ENCODE measurements around the gene SLC25A11.
"Not testable (repeated sequence)": the region's sequence is repeated elsewhere in the genome, so short reads cannot be mapped to it uniquely, and the experiment has no call there.

Gene SLC25A11

DNA sequence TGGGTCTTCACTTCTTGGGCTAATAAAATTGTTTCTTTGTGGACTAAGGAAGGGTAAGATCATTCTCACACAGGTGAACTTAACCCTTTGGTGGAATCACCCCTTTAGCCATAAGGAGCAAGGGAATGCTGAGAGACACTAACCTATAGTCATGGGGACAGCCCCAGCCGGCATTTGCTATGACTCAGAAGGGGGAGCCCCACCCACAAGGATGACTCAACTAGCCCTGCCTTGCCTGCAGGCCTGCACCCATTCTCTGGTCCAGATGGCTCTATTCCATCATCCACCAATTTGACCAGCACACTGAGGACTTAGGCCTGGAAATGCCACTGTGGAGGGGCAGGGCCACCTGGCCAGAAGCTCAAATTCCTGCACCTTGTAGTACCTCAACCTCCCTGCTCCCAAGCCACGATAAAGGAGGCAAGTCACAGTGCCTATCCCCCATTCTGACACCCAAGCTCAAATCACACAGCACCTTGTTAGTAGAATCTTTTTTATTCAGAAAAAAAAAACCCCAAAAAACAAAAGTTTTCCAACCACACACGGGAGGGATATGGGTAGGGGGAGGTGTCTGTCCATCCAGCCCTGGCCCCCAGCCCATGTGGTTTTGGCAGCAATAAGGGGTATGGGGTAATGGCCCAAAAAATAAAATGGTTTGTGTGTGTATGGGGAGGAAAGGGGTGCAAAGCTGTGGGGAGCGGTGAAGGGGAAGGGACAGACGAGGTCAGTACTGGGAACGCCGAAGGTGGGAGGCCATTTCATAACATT is 5.5 kb upstream of the SLC25A11 start:
- DNase-seq: peak; percentile 80

DNA sequence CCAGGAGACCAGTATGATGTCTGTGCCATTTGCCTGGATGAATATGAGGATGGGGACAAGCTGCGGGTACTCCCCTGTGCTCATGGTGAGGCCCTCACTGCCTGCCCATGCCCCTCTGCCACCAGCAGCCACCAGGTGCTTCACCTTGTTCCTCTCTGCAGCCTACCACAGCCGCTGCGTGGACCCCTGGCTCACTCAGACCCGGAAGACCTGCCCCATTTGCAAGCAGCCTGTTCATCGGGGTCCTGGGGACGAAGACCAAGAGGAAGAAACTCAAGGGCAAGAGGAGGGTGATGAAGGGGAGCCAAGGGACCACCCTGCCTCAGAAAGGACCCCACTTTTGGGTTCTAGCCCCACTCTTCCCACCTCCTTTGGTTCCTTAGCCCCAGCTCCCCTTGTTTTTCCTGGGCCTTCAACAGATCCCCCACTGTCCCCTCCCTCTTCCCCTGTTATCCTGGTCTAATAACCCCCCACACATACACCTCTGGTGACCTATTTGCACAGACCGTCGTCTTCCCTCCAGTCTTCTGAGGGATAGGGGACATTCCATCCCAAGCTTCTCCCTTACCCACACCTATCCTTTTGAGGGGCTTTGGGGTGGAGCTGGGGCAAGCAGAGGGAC is 4.8 kb upstream of the SLC25A11 start:
- no peak for DNase-seq

- DNase-seq: peak; percentile 72
Observed at GRCh38 chr17:4944163-4944553, 4.3 kb upstream of the SLC25A11 start.

DNA sequence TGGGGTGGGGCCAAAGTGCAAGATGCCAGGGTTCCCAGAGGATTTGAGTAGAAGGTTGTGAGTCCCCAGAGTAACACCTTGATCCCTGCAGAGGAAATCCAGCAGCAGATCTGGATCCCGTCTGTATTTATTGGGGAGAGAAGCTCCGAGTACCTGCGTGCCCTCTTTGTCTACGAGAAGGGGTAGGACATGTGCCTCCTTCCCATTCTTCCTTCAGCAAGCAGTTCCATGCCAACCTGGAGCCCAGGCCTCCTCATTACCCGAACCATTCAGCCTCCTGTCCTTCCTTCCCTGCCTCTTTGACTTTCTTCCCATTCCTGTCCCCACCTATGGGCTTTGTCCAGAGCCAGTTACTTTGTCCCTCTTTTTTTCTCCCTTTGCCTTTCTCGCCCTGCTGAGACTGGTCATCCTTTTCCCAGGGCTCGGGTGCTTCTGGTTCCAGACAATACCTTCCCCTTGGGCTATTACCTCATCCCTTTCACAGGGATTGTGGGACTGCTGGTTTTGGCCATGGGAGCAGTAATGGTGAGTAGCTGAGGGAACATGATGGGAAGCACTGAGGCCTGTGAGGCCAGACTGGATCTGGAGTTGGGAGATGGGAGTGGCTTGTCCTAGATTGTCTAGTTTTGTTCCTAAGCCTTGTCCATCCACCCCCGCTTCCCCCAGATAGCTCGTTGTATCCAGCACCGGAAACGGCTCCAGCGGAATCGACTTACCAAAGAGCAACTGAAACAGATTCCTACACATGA is 3.1 kb upstream of the SLC25A11 start:
- DNase-seq: no peak

DNA sequence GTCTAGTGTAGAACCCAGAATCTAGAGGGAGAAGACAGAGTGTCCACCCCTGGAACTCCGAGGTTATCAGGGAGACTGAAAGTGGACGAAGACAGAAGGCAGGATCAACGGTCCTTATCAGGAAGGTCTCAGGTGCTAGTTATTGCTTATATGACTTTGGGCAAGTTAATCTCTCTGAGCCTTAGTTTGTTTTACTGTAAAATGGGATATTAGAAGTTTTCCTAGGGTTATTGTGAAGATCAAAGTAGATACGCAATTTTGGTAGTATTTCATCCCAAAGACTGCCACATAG is 1.4 kb upstream of the SLC25A11 start:
- no peak for DNase-seq

DNA sequence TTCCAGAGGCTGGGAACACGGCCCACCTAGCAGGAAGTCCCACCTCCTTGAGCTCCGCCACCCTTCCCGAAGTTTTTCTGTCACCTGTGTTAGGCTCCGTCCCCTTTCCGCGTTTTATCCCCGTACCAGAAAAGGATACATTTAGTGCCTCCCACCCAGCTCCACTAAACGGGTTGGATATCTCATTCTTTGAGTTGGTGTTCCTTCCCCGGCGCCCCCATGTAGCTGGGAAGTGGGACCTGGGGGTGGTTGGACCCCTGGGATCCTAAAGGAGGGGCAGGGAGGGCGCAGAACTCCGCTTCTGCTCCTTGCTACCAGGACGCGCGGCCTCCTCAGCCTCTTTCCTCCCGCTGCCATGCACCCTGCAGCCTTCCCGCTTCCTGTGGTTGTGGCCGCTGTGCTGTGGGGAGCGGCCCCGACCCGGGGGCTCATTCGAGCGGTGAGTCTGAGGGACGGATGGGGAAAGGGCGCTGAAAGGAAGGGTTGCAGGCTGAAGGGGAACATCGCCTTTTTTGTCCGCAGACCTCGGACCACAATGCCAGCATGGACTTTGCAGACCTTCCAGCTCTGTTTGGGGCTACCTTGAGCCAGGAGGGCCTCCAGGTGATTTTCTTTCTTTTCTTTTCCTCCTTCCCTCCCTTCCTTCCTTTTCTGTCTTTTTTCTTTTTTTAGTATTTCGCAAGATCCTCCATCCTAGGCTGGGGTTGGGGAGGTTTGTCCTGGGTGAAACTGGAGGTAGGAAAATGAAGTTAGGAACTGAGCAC is 891 bp upstream of the SLC25A11 start:
- peak; percentile 12 for DNase-seq

- DNase-seq: no peak
Observed at GRCh38 chr17:4939546-4939795, 375 bp downstream of the SLC25A11 start.

DNA sequence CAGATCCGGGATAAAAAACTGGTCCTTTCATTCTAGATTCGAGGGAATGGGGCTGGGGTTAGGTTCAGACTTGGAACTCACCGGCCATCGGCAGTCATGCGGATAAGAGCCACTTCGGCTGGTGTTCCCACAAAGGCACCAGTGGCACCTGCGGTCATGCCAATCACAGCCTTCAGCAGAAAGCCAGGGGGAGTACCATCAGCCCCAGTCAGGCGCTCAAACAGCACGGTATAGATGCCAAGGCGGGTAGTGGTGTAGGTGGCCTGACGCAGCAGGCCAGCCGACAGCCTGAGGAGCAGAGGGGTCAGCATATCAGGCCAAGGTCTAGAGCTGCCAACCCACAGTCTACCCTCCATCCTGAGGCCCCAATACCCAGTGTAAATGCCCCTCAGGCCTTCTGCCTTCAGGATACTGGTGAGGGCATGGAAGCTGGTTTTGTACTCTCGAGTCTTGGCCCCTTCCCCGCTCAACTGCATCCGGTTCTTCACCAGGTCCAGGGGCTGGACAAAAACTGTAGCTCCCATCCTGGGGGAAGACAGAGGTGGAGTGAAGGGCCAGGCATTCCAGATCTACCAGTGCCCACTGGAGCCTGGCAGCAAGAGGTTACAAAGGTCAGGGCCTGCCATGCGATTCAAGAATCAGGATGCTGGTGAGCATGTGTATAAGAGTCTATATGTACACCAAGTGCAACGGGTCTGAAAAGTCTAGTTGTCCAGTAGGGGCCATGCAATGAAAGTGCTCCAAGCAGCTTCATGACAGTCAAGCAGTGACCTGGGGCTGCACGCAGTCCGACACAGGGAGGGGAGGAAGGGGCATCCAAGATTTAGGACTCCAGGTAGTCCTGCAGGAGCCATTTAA is 929 bp downstream of the SLC25A11 start:
- DNase-seq: no peak

DNA sequence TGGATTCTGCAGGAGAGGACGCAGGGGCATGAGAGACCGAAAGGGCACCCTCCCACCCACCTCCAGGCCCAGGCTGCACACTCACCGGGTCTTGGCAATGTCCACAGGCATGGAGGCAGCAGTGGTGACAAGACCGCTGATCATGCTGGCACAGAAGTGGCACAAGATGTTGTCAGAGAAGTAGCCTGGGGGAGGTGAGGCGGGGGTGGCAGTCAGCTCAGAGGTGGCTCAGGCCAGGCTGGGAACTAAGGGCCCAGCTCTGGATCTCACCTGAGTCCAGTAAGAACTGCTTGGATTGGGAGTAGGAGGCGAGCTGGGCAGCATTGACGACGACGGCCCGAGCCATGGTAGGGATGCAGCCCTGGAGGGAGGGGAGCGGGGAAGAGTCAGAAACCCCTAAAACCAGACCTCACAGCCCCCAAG is 1.8 kb downstream of the SLC25A11 start:
- DNase-seq: no peak

- DNase-seq: no peak
Observed at GRCh38 chr17:4937553-4937952, 2.3 kb downstream of the SLC25A11 start.

DNA sequence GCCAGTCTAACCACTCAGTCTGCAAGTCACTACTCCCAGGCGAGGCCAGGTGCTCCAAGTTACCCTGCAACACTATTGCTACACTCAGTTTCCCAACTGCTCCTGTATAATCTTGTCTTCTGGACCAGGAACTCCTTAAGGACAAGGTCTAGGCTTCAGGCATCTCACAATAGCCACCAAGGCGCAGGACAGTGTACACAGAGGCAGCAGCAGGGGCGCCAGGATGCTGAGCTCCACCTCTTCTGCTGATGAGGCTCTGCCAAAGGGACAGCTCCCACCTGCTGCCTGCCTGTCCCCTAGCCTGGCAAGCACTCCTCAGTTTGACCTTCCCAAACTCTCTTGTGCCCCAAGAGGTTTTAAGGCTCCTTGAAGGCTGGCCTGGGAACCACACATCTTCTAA is 3.4 kb downstream of the SLC25A11 start:
- no peak for DNase-seq

DNA sequence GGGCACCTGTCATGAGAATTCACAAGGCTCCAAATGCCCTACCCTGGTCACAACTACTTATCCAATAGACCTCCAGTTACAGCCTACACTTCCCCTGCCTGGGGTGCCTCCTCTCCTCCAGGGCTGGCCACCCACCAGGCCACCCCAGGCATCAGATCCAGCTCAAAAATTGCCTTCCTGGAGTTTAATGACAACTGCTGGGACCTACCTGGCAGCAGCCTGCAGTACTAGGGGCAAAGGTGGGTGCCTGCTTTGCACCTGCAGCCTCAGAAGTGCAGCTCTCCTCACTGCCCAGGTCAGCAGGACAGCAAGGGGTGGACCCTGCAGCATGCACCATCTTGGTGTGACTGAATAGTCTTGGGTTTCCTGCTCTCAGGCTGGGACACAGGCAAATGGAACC is 4.2 kb downstream of the SLC25A11 start:
- no peak for DNase-seq

DNA sequence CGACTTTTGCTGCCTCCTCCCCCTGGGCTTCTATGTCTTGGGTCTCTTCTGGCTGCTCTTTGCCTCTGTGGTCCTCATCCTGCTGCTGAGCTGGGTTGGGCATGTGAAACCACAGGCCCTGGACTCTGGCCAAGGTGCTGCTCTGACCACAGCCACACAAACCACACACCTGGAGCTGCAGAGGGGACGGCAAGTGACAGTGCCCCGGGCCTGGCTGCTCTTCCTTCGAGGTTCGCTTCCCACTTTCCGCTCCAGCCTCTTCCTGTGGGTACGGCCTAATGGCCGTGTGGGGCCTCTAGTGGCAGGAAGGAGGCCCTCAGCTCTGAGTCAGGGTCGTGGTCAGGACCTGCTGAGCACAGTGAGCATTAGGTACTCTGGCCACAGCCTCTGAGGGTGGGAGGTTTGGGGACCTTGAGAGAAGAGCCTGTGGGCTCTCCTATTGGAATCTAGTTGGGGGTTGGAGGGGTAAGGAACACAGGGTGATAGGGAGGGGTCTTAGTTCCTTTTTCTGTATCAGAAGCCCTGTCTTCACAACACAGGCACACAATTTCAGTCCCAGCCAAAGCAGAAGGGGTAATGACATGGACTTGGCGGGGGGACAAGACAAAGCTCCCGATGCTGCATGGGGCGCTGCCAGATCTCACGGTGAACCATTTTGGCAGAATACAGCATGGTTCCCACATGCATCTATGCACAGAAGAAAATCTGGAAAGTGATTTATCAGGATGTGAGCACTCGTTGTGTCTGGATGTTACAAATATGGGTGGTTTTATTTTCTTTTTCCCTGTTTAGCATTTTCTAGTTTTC is 5.5 kb downstream of the SLC25A11 start:
- DNase-seq: peak; percentile 70

DNA sequence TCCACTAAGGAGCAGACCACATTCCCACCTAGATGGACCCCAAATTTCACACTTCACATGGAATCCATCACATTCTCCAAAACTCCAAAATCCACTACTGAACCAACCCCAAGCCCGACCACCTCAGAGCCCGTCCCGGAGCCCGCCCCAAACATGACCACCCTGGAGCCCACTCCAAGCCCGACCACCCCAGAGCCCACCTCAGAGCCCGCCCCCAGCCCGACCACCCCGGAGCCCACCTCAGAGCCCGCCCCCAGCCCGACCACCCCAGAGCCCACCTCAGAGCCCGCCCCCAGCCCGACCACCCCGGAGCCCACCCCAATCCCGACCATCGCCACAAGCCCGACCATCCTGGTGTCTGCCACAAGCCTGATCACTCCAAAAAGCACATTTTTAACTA is 6.2 kb downstream of the SLC25A11 start:
- no peak for DNase-seq

DNA sequence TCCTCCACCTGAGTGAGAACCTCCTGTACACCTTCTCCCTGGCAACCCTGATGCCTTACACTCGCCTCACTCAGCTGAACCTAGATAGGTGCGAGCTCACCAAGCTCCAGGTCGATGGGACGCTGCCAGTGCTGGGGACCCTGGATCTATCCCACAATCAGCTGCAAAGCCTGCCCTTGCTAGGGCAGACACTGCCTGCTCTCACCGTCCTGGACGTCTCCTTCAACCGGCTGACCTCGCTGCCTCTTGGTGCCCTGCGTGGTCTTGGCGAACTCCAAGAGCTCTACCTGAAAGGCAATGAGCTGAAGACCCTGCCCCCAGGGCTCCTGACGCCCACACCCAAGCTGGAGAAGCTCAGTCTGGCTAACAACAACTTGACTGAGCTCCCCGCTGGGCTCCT is 7.1 kb downstream of the SLC25A11 start:
- no peak for DNase-seq

DNA sequence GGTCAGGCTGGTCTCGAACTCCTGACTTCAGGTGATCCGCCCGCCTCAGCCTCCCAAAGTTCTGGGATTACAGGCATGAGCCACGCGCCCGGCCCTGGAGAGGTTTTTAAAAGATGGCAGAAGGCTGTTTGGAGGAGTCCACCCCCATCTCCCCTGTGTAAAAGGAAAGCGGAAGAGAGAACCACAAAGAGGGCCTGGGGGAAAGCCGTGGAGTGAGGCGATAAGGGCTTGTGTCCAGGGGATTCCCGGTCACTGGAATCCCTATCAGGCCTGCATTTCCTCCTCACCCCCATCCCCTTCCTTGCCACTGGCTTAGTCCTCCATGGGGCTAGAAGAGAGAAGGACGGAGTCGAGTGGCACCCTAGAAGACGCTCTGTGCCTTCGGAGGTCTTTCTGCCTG is 7.9 kb downstream of the SLC25A11 start, which contains the start of gene GP1BA:
Gene GP1BA (plus strand): TSS at position 315 of the 400 bp plus-strand sequence. CDS start 328 bp downstream, outside the sequence.
- no peak for DNase-seq

DNA sequence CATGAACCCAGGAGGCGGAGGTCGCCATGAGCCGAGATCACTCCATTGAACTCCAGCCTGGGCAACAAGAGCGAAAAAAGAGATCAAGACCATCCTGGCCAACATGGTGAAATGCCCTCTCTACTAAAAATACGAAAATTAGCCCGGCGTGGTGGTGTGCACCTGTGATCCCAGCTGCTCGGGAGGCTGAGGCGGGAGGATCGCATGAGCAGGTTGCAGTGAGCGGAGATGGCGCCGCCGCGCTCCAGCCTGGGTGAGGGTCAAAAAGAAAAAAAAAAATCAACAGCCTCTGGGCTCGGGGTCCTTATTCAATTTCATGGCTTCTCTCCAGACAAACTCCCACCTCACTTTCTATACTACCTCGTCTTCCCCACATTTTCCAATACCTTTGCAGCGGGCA is 11.0 kb downstream of the SLC25A11 start:
- no peak for DNase-seq

GRCh38 chr17:4926577-4927335 is 13.1 kb downstream of the SLC25A11 start:
- not testable (repeated sequence) for DNase-seq

DNA sequence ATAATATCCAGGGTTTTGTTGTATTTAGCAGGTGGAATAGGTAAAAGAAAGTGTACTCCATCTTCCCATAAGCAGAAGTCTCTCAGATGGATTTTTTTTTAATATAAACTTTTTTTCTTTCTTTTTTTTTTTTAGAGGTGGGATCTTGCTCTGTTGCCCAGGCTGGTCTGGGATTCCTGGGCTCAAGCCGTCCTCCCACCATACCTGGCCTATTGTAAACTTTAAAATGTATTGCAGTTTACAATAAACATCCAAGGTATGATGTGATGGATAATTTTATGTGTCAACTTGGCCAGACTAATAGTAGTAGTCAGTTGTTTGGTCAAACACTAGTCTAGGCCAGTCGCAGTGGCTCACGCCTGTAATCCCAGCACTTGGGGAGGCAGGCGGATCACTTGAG is 18.5 kb downstream of the SLC25A11 start:
- DNase-seq: no peak

- peak; percentile 75 for DNase-seq
Observed at GRCh38 chr17:4920351-4921048, 19.3 kb downstream of the SLC25A11 start.
